ENCODE results near the gene WASHC2A.
"Not testable (repeated sequence)": the region's sequence is repeated elsewhere in the genome, so short reads cannot be mapped to it uniquely, and the experiment has no call there.

WASHC2A gene

GRCh38 chr10:50067546-50068351 is at the start of gene WASHC2A:
WASHC2A (plus strand) TSS chr10:50067954; CDS start chr10:50068006, 52 bp downstream.
- not testable (repeated sequence) for H3K36me3 ChIP-seq (ENCODE audit: insufficient read depth, low read length); H3K9ac ChIP-seq (ENCODE audit: insufficient read length); H3K9me3 ChIP-seq (ENCODE audit: low read depth, low read length); DNase-seq (ENCODE audit: low read depth, low spot score); H3K27ac ChIP-seq
- peak; percentile 41; the same call in 1 of the 2 replicates for TF ChIP-seq POLR2AphosphoS5 (IDR thresholded peaks at IDR 0.05; ENCODE audit: borderline replicate concordance, low read depth, low read length)
- H3K4me3 ChIP-seq: peak within 1 kb of the TSS; percentile 73

GRCh38 chr10:50019279-50019678 is 48.5 kb upstream of the WASHC2A start:
- H3K9me3 ChIP-seq (ENCODE audit: low read depth, low read length); H3K4me3 ChIP-seq; H3K27ac ChIP-seq; DNase-seq (ENCODE audit: low read depth, low spot score); H3K36me3 ChIP-seq (ENCODE audit: insufficient read depth, low read length); H3K9ac ChIP-seq (ENCODE audit: insufficient read length): not testable (repeated sequence)

- H3K9me3 ChIP-seq (ENCODE audit: low read depth, low read length); H3K4me3 ChIP-seq; H3K9ac ChIP-seq (ENCODE audit: insufficient read length); H3K36me3 ChIP-seq (ENCODE audit: insufficient read depth, low read length); DNase-seq (ENCODE audit: low read depth, low spot score); H3K27ac ChIP-seq: not testable (repeated sequence)
These were observed 47.2 kb upstream of the WASHC2A start for GRCh38 chr10:50020451-50021024.

GRCh38 chr10:50021646-50022045 is 46.1 kb upstream of the WASHC2A start:
- DNase-seq (ENCODE audit: low read depth, low spot score): no peak
- Histone ChIP-seq H3K36me3 (ENCODE audit: insufficient read depth, low read length) (no peaks in the 10 kb centered on the region), H3K27ac (no peak overlapping the region), H3K9me3 (ENCODE audit: low read depth, low read length) (no peaks in the 10 kb centered on the region), H3K4me3 (no peak overlapping the region), H3K9ac (ENCODE audit: insufficient read length) (no peak overlapping the region)
- TF ChIP-seq EZH2 (IDR thresholded peaks at IDR 0.05) (no peak), POLR2AphosphoS5 (IDR thresholded peaks at IDR 0.05; ENCODE audit: borderline replicate concordance, low read depth, low read length) (no peak), FOXP2 (optimal IDR thresholded peaks at IDR 0.05; ENCODE audit: control extremely low read depth, extremely low read length, insufficient read depth) (no peak)

- not testable (repeated sequence) for H3K9me3 ChIP-seq (ENCODE audit: low read depth, low read length); DNase-seq (ENCODE audit: low read depth, low spot score); H3K9ac ChIP-seq (ENCODE audit: insufficient read length); H3K36me3 ChIP-seq (ENCODE audit: insufficient read depth, low read length); H3K27ac ChIP-seq; H3K4me3 ChIP-seq
These were observed 42.9 kb upstream of the WASHC2A start for GRCh38 chr10:50024716-50025383.

GRCh38 chr10:50025627-50026026 is 42.1 kb upstream of the WASHC2A start:
- H3K27ac ChIP-seq: no peak overlapping the region
- no peak for TF ChIP-seq EZH2 (IDR thresholded peaks at IDR 0.05)
- no peak for TF ChIP-seq POLR2AphosphoS5 (IDR thresholded peaks at IDR 0.05; ENCODE audit: borderline replicate concordance, low read depth, low read length)
- TF ChIP-seq FOXP2 (optimal IDR thresholded peaks at IDR 0.05; ENCODE audit: control extremely low read depth, extremely low read length, insufficient read depth): no peak
- no peak overlapping the region for H3K9ac ChIP-seq (ENCODE audit: insufficient read length)
- H3K4me3 ChIP-seq: no peak overlapping the region
- DNase-seq (ENCODE audit: low read depth, low spot score): no peak
- no peaks in the 10 kb centered on the region for H3K36me3 ChIP-seq (ENCODE audit: insufficient read depth, low read length)
- no peaks in the 10 kb centered on the region for H3K9me3 ChIP-seq (ENCODE audit: low read depth, low read length)

- H3K36me3 ChIP-seq (ENCODE audit: insufficient read depth, low read length): no peaks in the 10 kb centered on the region
- DNase-seq (ENCODE audit: low read depth, low spot score): no peak
- H3K27ac ChIP-seq: no peak overlapping the region
- no peak overlapping the region for H3K4me3 ChIP-seq
- TF ChIP-seq POLR2AphosphoS5 (IDR thresholded peaks at IDR 0.05; ENCODE audit: borderline replicate concordance, low read depth, low read length) (no peak), EZH2 (IDR thresholded peaks at IDR 0.05) (no peak), FOXP2 (optimal IDR thresholded peaks at IDR 0.05; ENCODE audit: control extremely low read depth, extremely low read length, insufficient read depth) (no peak)
- no peak overlapping the region for H3K9ac ChIP-seq (ENCODE audit: insufficient read length)
- no peaks in the 10 kb centered on the region for H3K9me3 ChIP-seq (ENCODE audit: low read depth, low read length)
These were observed 40.6 kb upstream of the WASHC2A start for GRCh38 chr10:50027195-50027594.

- no peak for DNase-seq (ENCODE audit: low read depth, low spot score)
- no peaks in the 10 kb centered on the region for H3K36me3 ChIP-seq (ENCODE audit: insufficient read depth, low read length)
- no peak overlapping the region for H3K27ac ChIP-seq
- TF ChIP-seq FOXP2 (optimal IDR thresholded peaks at IDR 0.05; ENCODE audit: control extremely low read depth, extremely low read length, insufficient read depth) (no peak), EZH2 (IDR thresholded peaks at IDR 0.05) (no peak), POLR2AphosphoS5 (IDR thresholded peaks at IDR 0.05; ENCODE audit: borderline replicate concordance, low read depth, low read length) (no peak)
- no peak overlapping the region for H3K4me3 ChIP-seq
- H3K9me3 ChIP-seq (ENCODE audit: low read depth, low read length): no peaks in the 10 kb centered on the region
- H3K9ac ChIP-seq (ENCODE audit: insufficient read length): no peak overlapping the region
These were observed 34.3 kb upstream of the WASHC2A start for GRCh38 chr10:50033481-50033880.

GRCh38 chr10:50035337-50035736 is 32.4 kb upstream of the WASHC2A start:
- not testable (repeated sequence) for H3K9ac ChIP-seq (ENCODE audit: insufficient read length); H3K4me3 ChIP-seq; DNase-seq (ENCODE audit: low read depth, low spot score); H3K27ac ChIP-seq; H3K36me3 ChIP-seq (ENCODE audit: insufficient read depth, low read length); H3K9me3 ChIP-seq (ENCODE audit: low read depth, low read length)
